GM12872 (cell line): ENCODE data around the gene SEC14L3.

Experiments used
- TF ChIP-seq, protein P1 (sequence below): IDR thresholded peaks from 3 replicates; pipeline ENCODE4 v1.5.1; 2011; ENCODE audit warnings: low read depth, mild to moderate bottlenecking, low read length, moderate library complexity; ENCODE audit not compliant: insufficient read depth

The SEC14L3 gene

GRCh38 chr22:30453731-30454510, 17.9 kb downstream of the SEC14L3 start:
- TF ChIP-seq, protein P1, sequence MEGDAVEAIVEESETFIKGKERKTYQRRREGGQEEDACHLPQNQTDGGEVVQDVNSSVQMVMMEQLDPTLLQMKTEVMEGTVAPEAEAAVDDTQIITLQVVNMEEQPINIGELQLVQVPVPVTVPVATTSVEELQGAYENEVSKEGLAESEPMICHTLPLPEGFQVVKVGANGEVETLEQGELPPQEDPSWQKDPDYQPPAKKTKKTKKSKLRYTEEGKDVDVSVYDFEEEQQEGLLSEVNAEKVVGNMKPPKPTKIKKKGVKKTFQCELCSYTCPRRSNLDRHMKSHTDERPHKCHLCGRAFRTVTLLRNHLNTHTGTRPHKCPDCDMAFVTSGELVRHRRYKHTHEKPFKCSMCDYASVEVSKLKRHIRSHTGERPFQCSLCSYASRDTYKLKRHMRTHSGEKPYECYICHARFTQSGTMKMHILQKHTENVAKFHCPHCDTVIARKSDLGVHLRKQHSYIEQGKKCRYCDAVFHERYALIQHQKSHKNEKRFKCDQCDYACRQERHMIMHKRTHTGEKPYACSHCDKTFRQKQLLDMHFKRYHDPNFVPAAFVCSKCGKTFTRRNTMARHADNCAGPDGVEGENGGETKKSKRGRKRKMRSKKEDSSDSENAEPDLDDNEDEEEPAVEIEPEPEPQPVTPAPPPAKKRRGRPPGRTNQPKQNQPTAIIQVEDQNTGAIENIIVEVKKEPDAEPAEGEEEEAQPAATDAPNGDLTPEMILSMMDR, result no peak

- TF ChIP-seq, protein P1, result no peak
Observed at GRCh38 chr22:30452861-30453260, 19.0 kb downstream of the SEC14L3 start.

DNA sequence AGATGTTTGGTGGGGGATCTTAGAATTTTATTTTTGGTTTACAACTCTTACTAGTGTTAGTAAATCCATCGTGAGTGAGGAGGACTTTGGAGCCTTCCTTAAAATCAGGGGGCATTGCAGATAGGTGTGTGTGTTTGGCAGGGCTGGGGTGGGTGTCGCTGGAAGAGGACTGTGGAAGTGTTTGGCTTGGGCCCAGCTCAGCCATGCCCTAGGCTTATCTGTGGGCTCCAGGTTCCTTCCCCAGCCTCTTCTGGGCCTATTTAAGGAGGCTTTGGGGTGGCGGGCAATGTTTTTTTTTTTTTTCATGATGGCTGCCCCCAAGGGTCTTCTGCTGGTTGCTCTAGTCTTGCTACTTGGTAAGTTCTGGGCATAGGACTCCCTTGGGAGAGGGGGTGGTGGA, 24.2 kb downstream of the SEC14L3 start:
- TF ChIP-seq, protein P1, result no peak

- TF ChIP-seq, protein P1, result no peak
Observed at GRCh38 chr22:30445438-30446145, 26.2 kb downstream of the SEC14L3 start.

DNA sequence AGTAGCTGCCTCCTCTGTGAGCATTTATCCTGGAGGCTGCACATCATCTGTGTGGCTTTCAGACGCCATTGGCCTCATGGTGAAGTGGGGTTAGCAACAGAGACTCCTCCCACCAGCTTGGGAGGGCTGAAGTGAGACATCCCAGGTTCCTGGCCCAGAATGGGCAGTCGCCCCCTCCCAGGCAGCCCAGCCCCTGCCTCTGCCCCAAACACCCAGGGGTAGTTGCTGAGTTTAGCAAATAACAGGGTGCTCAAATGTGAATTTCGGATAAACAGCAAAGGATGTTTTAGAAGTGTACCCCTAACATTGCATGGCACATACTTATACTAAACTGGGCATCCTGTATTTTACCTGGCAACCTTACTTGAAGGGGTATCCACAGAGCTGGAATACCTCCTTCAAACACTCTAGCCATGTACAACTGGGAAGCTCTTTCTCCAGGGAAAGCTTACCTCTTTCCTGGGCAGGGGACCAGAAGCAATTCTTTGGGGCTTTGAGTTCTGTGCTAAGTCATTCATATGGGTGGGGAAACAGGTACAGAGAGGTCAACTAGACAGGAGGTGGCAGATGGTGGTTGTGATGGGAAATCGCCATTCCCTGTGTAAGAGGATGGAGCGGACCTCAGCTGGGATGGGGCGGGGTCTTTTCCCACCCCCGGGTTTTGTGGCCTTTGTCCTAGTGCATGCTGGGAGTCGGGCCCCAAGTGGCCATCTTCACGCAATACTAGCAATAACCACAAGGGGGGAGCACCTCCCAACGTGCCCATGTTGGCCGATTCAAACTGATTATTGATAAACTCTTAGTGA, 27.0 kb downstream of the SEC14L3 start:
- TF ChIP-seq, protein P1, result peak; percentile 82

DNA sequence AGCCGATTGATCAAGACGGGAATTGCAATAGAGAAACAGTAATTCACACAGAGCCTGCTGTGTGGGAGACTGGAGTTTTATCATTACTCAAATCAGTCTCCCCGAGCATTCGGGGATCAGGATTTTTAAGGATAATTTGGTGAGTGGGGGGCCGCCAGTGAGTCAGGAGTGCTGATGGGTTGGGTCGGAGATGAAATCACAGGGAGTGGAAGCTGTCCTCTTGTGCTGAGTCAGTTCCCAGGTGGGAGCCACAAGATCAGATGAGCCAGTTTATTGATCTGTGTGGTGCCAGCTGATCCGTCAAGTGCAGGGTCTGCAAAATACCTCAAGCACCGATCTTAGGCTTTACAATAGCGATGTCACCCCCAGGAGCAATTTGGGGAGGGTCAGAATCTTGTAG, 30.7 kb downstream of the SEC14L3 start:
- TF ChIP-seq, protein P1, result no peak

DNA sequence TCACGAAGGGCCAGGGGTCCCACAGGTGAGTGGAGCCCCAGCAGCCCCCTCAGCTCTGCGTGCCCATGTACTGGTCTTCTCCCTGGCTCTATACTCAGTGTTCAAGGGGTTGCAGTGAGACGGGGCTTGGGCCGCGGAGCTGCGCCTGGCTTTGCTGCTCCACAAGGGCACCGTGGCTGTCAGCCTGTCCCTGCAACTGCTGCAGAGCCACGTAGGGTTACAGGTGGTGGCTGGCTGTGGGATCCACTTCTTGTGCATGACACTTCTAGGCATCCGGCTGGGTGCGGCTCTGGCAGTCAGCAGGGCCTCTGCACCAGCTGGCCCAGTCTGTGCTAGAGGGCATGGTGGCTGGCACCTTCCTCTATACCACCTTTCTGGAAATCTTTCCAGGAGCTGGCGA, 32.0 kb downstream of the SEC14L3 start:
- TF ChIP-seq, protein P1, result no peak
